C4-2B (cell line): ENCODE measurements around the gene SH3GL1.

Experiments used
- ZFX ChIP-seq: fragments of 450-650 bp; IDR thresholded peaks from 2 replicates; pipeline ENCODE4 v1.6.1; 2017
- TF ChIP-seq, protein P1 (sequence below): fragments of 450-650 bp; conservative IDR thresholded peaks from 2 replicates; pipeline ENCODE4 v1.5.1; 2017; ENCODE audit warnings: mild to moderate bottlenecking

- TF ChIP-seq, protein P1, sequence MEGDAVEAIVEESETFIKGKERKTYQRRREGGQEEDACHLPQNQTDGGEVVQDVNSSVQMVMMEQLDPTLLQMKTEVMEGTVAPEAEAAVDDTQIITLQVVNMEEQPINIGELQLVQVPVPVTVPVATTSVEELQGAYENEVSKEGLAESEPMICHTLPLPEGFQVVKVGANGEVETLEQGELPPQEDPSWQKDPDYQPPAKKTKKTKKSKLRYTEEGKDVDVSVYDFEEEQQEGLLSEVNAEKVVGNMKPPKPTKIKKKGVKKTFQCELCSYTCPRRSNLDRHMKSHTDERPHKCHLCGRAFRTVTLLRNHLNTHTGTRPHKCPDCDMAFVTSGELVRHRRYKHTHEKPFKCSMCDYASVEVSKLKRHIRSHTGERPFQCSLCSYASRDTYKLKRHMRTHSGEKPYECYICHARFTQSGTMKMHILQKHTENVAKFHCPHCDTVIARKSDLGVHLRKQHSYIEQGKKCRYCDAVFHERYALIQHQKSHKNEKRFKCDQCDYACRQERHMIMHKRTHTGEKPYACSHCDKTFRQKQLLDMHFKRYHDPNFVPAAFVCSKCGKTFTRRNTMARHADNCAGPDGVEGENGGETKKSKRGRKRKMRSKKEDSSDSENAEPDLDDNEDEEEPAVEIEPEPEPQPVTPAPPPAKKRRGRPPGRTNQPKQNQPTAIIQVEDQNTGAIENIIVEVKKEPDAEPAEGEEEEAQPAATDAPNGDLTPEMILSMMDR = no peak
- no peak for TF ChIP-seq ZFX
These were observed 42.4 kb upstream of the SH3GL1 start for GRCh38 chr19:4442819-4443146.
